ENCODE results near the gene DNAAF8.
"Not testable (repeated sequence)": the region's sequence is repeated elsewhere in the genome, so short reads cannot be mapped to it uniquely, and the experiment has no call there.

The DNAAF8 gene

GRCh38 chr16:4783251-4783950, 49.1 kb downstream of the DNAAF8 start:
- no peak for DNase-seq (ENCODE audit: low read depth)

DNA sequence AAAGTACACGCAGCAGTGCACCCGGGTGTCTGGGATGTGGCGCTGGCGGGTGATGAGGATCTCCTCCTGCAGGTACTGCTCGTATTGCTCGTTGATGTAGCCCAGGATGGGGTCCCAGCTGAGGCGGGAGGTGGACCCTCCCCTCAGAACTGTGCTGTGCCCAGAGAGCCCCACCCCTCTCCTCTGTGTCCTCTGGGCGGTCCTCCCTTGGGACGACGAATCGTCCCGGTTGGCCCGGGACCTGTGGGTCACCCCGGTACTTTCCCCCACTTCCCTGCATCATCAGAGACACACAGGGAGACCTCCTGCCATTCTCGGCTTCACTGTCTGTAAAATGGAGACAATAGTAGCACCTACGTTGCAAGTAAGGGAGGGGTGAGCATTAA, 49.6 kb downstream of the DNAAF8 start:
- DNase-seq (ENCODE audit: low read depth) = no peak

DNA sequence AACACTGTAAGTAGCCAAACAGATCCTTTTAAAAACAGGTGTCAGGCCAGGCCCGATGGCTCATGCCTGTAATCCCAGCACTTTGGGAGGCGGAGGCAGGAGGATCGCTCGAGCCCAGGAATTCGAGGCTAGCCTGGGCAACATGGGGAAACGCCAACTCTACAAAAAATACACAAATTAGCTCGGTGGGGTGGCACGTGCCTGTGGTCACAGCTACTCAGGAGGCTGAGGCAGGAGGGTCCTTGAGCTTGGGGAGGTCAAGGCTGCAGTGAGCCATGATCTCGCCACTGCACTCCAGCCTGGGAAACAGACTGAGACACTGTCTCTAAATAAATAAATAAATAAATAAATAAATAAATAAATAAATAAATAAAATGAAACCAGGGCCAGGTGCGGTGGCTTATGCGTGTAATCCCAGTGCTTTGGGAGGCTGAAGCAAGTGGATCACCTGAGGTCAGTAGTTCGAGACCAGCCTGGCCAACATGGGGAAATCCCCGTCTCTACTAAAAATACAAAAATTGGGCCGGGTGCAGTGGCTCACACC, 50.2 kb downstream of the DNAAF8 start:
- not testable (repeated sequence) for DNase-seq (ENCODE audit: low read depth)

DNA sequence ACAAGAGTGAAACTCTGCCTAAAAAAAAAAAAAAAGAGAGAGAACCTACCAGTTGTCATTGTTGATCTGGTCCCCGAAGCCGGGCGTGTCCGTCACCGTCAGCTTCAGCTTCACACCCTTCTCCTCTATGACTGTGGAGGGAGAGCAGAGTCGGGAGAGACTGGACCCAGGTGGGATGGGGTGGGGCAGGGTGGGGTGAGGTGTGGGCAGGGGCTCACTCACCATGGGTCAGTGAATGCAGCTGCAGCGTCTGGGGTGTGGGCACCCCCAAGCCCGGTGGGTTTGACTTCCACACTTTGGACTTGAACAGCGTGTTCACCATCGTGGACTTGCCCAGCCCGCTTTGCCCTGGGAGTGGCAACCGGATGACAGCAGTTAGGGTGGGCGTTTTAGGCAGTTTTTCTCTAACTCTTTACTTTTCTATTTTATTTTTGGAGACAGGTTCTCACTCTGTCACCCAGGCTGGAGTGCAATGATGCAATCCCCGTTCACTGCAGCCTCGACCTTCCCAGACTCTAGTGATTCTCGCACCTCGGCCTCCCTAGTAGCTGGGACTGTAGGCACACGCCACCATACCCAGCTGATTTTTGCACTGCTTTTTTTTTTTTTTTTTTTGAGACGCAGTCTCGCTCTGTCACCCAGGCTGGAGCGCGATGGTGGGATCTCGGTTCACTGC, 51.6 kb downstream of the DNAAF8 start:
- no peak for DNase-seq (ENCODE audit: low read depth)

GRCh38 chr16:4787068-4787467, 52.7 kb downstream of the DNAAF8 start:
- DNase-seq (ENCODE audit: low read depth) = no peak

- DNase-seq (ENCODE audit: low read depth) = no peak
These were observed 53.5 kb downstream of the DNAAF8 start, which contains the start of gene SEPTIN12 for GRCh38 chr16:4787627-4788482. Gene SEPTIN12 (minus strand): TSS chr16:4788345. CDS start chr16:4787645, 700 bp downstream.

GRCh38 chr16:4788489-4788889, 54.2 kb downstream of the DNAAF8 start:
- DNase-seq (ENCODE audit: low read depth) = no peak

- DNase-seq (ENCODE audit: low read depth) = no peak
These were observed 54.6 kb downstream of the DNAAF8 start for GRCh38 chr16:4788910-4789309.

- no peak for DNase-seq (ENCODE audit: low read depth)
These were observed 55.9 kb downstream of the DNAAF8 start for GRCh38 chr16:4790261-4790660.

- DNase-seq (ENCODE audit: low read depth) = no peak
These were observed 56.5 kb downstream of the DNAAF8 start for GRCh38 chr16:4790871-4791270.

DNA sequence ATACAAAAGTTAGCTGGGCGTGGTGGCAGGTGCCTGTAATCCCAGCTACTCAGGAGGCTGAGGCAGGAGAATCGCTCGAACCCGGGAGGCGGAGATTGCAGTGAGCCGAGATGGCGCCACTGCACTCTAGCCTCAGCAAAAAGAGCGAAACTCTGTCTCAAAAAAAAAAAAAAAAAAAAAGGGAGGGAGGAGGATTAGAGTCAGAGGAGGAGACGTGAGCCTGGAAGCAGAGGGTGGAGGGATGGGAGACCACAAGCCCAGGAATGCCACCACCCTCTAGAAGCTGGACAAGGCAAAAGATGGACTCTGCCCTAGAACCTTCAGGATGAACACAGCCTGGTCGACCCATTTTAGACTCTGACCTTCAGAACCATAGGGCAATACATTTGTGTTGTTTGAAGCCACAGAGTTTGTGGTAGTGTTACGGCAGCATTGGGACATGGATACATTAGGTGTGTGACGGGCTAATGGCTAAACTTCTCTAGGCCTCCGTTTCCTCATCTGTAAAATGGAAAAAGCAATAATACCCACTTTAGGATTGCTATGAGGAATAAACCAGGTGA, 58.7 kb downstream of the DNAAF8 start:
- no peak for DNase-seq (ENCODE audit: low read depth)

DNA sequence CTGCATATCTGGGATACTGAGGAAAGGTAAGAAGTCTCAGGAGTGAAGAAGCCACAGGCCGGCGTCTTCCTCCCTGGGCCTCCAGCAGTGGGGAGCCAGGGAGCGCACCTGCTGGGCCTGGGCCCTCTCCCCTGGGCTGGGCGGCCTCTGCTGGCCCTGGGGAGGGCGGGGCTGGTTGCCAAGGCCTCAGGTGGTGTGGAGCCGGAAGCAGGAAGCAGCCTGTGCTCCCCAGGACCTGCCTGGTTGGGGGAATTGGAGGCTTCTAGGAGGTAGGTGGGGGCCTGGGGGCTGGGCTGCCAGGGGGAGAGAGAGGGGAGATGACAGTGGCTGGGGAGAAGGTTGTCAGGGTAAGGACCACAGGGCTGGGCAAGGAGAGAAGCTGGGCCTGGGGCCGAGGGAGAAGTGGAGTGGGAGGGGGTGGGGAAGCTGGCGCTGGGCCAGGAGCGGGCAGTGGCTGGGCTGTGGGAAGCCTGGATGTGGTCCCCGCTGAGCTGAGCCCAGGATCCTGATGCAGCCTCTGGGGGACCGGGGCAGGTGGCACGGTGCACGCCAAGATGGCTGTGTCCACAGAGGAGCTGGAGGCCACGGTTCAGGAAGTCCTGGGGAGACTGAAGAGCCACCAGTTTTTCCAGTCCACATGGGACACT, 61.0 kb downstream of the DNAAF8 start, which contains the start of gene SMIM22:
TSS of gene SMIM22 (plus strand) at position 189 of the 647 bp plus-strand sequence. CDS start at position 555, 366 bp downstream.
- DNase-seq (ENCODE audit: low read depth) = no peak

- DNase-seq (ENCODE audit: low read depth) = no peak
These were observed 61.7 kb downstream of the DNAAF8 start for GRCh38 chr16:4795828-4796572.

DNA sequence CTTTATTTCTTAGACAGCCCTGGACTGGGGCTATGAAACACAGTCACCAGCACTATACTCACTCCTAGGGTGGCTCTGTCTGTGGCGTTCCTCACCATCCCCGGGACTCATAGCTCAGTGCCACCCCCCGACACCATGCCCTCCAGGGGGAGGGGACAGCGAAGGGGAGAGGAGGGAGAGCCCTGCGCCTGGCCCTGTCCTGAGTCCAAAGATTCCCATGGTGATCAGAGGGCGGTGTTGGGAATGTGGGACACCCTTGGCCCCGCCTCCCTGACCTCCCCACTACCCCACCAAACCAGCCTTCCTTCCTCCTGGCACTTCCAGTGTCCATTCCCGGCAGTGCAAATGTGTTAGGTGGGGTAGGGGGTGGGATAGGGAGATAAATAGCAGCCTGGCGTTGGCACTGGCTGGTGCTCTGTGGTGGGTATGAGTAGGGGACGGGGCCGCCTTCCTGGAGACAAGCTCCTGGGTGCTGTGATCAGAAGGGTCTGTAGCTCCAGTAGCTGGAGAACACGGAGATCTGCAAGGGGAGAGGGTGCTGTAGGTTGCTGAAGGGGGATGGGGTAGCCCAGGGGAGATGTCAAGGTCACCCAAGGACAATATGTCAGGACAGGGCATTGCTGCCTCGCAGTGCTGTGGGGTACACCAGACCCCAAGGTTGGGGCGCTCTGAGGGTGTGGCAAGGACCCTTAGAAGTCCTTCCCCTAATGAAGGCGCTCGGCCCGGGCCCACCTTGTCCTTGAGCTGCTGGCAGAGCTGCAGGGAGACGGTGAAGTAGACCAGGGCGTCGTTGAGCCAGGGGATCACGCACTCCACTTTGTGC, 62.9 kb downstream of the DNAAF8 start:
- DNase-seq (ENCODE audit: low read depth) = no peak

- DNase-seq (ENCODE audit: low read depth) = no peak
These were observed 63.5 kb downstream of the DNAAF8 start for GRCh38 chr16:4797805-4798252.

GRCh38 chr16:4798456-4798855, 64.1 kb downstream of the DNAAF8 start:
- DNase-seq (ENCODE audit: low read depth) = no peak

All from iris pigment epithelial cell (primary cell).